Measurements from ENCODE around the gene G6PC1.

G6PC1 gene

GRCh38 chr17:42937712-42938596 lies 37.4 kb downstream of the G6PC1 start:
- peak; percentile 49 for DNase-seq (ENCODE audit: low read depth)

DNA sequence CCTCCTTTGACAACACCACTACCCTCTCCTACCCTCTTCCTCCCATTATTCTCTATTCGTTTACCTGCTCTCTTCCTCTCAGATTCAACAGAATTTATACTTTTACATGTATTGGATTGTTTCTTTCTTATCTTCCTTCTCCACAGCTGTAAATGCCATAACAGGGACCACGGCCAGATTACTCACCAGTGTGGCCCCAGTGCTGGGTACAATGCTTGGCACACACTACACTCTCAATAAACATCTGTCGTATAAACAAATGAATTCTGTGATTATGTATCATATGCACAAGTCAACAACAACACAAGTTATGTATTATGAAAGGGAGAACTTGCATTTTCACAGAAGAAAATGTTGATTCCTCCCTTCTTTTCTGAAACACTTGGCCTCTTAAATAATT lies 43.6 kb downstream of the G6PC1 start:
- DNase-seq (ENCODE audit: low read depth) = no peak

DNA sequence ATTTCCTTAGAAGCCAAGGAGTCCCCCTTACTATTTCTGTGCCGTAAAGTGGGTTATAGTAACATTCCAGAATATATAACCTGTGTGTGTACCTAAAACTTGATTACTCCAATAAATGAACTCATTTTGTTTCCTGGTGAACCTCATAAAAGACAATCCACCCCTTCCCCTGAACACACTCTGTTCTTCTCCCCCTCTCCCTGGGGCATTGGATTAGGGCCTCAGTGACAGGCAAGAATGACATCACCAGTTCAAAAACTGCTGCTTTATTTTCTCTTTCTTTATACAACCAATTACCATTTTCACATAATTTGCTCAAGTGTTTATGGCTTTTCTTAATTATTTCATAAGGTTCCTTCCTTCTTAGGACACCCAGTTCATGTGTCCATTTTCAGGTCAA lies 46.2 kb downstream of the G6PC1 start:
- DNase-seq (ENCODE audit: low read depth) = no peak

DNA sequence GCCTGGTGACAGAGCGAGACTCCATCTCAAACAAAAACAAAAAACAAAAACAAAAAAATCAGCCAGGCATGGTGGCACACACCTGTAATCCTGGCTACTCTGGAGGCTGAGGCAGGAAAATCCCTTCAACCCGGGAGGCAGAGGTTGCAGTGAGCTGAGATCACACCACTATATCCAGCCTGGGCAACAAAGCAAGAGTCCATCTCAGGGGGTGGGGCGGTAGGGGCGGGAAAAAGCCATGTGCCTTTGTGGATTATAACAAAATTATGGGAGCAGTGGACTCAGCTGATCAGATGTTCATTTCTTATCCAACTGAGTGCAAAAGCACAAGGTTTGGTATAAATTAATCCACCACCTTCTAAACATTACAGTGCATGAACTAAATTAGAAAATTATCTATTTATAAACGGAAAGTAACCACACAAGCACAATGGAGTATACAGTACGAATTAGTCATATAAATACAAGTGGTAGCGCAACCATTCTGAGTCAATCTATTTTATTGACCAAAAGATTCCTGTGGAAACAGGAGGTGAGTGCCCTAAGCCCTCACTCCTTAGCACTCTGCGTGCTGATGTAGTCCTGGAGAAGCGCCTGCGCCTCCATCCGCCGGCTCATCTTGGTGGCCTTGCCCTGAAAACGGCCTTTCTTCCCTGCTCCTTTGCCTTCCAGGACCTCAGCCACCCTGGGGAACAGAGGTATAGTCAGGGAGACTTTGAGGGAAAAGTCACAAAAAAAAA lies 49.6 kb downstream of the G6PC1 start:
- no peak for DNase-seq (ENCODE audit: low read depth)

Data from fibroblast of the conjunctiva (primary cell).